Upper lobe of left lung (tissue), 6 donors: Measurements from ENCODE around the gene RAB25. TPM values are rescaled to one million over a fixed set of nuclear protein-coding genes. Genes with fewer than 3 reads are reported as not detected.

ENCODE experiments used
- ATAC-seq, 2 donors: fragments of 200-7000 bp; cut with Tn5 transposase; one replicate each; pipeline ENCODE4 v1.9.1; 2022; ENCODE audit warnings: mild to moderate bottlenecking in 2 of 2, moderate library complexity in 2 of 2; ENCODE audit not compliant: low FRiP score in 2 of 2
- DNase-seq, 2 donors: peaks; one replicate each; pipeline ENCODE4 v3.0.0-alpha.2; 2019 to 2020
- H3K27ac ChIP-seq, 4 donors: fragments of 200-600 bp; sonication (generic); one replicate each; pipeline ENCODE4 v1.5.1; 2016 to 2019
- H3K27me3 ChIP-seq, 4 donors: fragments of 200-600 bp; sonication (generic); one replicate each; pipeline ENCODE4 v1.5.1; 2017 to 2019
- H3K36me3 ChIP-seq, 4 donors: fragments of 200-600 bp; sonication (generic); one replicate each; pipeline ENCODE4 v1.5.1; 2016 to 2019
- H3K4me1 ChIP-seq, 4 donors: fragments of 200-600 bp; sonication (generic); one replicate each; pipeline ENCODE4 v1.5.1; 2018 to 2019
- H3K4me3 ChIP-seq, 4 donors: fragments of 200-600 bp; sonication (generic); one replicate each; pipeline ENCODE4 v1.5.1; 2017 to 2019; ENCODE audit warnings: mild to moderate bottlenecking in 2 of 4, moderate library complexity in 1 of 4
- H3K9me3 ChIP-seq, 4 donors: fragments of 200-600 bp; sonication (generic); one replicate each; pipeline ENCODE4 v1.5.1; 2018 to 2019
- EP300 ChIP-seq, 4 donors: sonication (generic); formaldehyde crosslinking; IDR thresholded peaks; one replicate each; pipeline ENCODE4 v1.5.1; 2017; ENCODE audit warnings: antibody characterized with exemption in 4 of 4, control low read depth in 2 of 4
- POLR2A ChIP-seq, 4 donors: fragments of 450-650 bp; IDR thresholded peaks; one replicate each; pipeline ENCODE4 v1.5.1; 2016 to 2017; ENCODE audit warnings: antibody characterized with exemption in 4 of 4, mild to moderate bottlenecking in 2 of 4
- POLR2AphosphoS5 ChIP-seq, 2 donors: sonication (generic); formaldehyde crosslinking; IDR thresholded peaks; one replicate each; pipeline ENCODE4 v1.5.1; 2017; ENCODE audit warnings: antibody characterized with exemption in 2 of 2
- WGBS, 2 donors: methylation state at CpG; one replicate each; pipeline ENCODE4 v1.1.5; 2017 to 2018; 5-methylcytosine and 5-hydroxymethylcytosine counted together
- total RNA-seq, 6 donors: library from RNA; depleted of rRNA in 4 of 6; stranded (reverse); fragments of >200 nt in 4 of 6; gene quantifications; one replicate each; pipeline versions ENCODE4 v1.1.0 to v1.2.1, GENCODE V29; 2016 to 2021
- TF ChIP-seq, protein P1 (sequence below), 6 experiments: fragments of 450-650 bp in 4 of 6; fragments of 200-600 bp in 2 of 6; sonication (generic) in 2 of 6; IDR thresholded peaks; one replicate each; pipeline ENCODE4 v1.5.1; 2016 to 2019; ENCODE audit warnings: antibody characterized with exemption in 6 of 6
- donor health status: DM: no; HTN: no; CAD: no; lungs with moderate emphysema.
- donor health status: DM: no; HTN: yes; CAD: no; lungs with severe emphysema.

The RAB25 gene
- total RNA-seq, 6 donors from 2014 or later, result 58.7 to 123 (median 88.9) TPM

DNA sequence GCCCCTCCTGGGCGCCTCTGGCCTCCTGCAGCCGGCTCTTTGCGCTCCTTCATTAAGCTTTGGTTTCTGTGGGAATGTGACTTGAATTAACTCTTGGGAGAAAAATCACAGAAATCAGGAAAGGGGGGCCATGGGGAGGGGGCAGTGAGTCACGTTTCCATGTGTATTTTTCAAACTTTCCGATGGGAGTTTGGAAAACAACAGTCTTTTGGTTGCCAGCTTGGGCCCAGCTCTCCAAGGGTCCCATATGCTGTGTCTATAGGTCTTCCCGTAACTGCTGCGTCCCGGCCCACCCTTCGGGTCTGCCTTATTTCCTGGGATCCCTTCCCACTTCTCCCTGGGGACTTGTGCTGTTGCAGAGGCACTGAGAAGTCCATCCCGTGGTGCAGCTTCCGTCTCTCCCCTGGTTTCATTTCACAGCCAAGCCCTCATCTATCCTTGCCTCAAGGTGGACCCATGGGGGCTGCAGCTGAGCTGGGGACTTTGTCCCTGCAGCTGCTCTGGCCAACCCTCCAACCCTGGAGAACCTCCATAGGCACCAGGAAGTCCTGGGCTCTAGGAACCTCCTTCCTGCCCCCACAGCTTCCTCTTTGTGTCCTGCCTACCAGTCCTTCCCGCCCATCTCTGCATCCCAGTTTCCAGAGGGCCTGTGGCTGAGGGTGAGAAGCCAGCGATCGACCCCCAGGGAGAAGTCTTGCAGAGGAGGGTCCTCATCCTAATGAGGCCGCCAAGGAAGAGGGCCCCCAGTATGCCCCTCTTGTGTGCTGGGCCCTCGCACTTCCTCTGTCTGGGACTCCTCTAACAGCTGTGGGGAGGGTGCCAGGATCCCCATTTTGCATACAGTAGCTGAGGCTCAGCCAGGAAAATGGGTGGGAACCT, 41.9 kb downstream of the RAB25 start:
- H3K4me3 ChIP-seq, result peak overlapping the region in 1 of 4 donors; percentile 27
- ATAC-seq (peak in 1 of 2 donors; percentile 0), DNase-seq (peak in 1 of 2 donors; percentile 43)
- no peaks in the 10 kb centered on the region for H3K27me3 ChIP-seq
- no peaks in the 10 kb centered on the region for H3K9me3 ChIP-seq
- H3K4me1 ChIP-seq, result peaks cover 45 to 63% (median 50%) of the 10 kb centered on the region in 4 donors
- WGBS, 2 donors, result 74 to 76% methylated on average over 11 to 16 of the region's 16 CpGs
- no peaks in the 10 kb centered on the region for H3K36me3 ChIP-seq
- H3K27ac ChIP-seq, result peak overlapping the region; percentile 90 to 96 (median 92)
- TF ChIP-seq EP300 (IDR thresholded peaks at IDR 0.05) (no peak), POLR2AphosphoS5 (IDR thresholded peaks at IDR 0.05) (no peak), POLR2A (IDR thresholded peaks at IDR 0.05) (no peak)
- TF ChIP-seq, protein P1, sequence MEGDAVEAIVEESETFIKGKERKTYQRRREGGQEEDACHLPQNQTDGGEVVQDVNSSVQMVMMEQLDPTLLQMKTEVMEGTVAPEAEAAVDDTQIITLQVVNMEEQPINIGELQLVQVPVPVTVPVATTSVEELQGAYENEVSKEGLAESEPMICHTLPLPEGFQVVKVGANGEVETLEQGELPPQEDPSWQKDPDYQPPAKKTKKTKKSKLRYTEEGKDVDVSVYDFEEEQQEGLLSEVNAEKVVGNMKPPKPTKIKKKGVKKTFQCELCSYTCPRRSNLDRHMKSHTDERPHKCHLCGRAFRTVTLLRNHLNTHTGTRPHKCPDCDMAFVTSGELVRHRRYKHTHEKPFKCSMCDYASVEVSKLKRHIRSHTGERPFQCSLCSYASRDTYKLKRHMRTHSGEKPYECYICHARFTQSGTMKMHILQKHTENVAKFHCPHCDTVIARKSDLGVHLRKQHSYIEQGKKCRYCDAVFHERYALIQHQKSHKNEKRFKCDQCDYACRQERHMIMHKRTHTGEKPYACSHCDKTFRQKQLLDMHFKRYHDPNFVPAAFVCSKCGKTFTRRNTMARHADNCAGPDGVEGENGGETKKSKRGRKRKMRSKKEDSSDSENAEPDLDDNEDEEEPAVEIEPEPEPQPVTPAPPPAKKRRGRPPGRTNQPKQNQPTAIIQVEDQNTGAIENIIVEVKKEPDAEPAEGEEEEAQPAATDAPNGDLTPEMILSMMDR (IDR thresholded peaks at IDR 0.05), result no peak

DNA sequence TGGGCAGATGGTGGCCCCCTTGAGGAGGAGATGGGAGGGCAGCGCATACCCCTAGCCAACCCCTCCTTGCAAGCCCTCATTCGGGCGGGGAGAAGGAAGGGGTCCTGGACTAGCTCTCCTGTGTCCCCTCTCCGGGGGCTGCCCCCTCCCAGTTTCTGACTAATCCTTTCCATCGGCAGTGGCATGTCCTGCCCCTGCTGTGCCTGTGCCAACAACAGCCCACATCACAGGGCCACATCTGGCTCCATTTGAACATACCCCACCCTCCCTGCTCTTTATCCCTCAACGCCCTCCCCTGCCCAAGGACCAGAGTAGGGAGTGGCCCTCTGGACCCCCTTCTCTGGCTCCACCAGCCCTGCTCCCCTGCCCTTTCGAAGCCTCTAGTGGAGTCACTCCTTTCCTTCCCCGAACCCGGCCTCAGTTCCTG, 42.6 kb downstream of the RAB25 start:
- H3K27me3 ChIP-seq, result no peaks in the 10 kb centered on the region
- peak overlapping the region; percentile 90 to 96 (median 92) for H3K27ac ChIP-seq
- DNase-seq (peak in 1 of 2 donors; percentile 25), ATAC-seq (peak in 1 of 2 donors; percentile 9)
- H3K36me3 ChIP-seq, result no peaks in the 10 kb centered on the region
- 42 to 65% methylated on average over 9 of the region's 9 CpGs for WGBS, 2 donors
- H3K4me3 ChIP-seq, result peak overlapping the region in 1 of 4 donors; percentile 27
- peaks cover 45 to 63% (median 50%) of the 10 kb centered on the region in 4 donors for H3K4me1 ChIP-seq
- no peaks in the 10 kb centered on the region for H3K9me3 ChIP-seq
- TF ChIP-seq POLR2AphosphoS5 (IDR thresholded peaks at IDR 0.05) (no peak), POLR2A (IDR thresholded peaks at IDR 0.05) (no peak), EP300 (IDR thresholded peaks at IDR 0.05) (no peak)
- TF ChIP-seq, protein P1 (IDR thresholded peaks at IDR 0.05), result no peak

DNA sequence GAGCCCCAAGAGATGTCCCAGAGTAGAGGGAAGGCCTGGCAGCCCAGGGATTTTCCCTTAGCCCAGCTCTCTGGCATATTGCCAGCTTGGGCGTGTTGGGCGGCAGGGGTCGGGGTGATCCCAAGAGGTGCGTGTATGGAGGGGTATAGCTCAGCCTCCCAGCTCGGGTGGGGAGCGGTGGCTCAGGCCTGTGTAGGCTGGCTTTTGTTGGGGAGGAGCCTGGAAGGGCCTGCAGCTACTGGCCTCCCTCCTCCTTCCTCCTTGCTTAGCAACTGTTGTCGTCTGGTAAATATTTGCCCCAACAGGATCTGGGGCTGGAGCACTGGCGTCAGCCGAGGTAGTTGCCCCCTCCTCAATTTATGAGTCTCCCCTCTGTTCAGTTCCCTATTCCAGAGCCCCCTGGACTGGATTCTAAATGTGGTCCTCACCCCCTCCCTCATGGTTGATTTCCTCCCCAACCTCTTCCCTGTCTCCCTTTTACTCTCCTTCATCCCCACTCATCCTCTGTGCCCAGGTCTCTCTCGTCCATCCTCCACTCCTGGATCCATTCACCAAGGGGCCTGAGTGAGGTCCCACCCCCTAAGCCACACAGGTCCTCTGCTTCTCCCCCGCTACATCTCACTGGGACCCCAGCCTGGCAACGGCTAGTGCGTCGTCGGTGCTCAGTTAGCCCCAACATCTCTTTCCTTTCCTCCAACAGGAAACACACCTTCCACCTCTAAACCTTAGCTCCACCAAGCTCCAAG, 43.3 kb downstream of the RAB25 start:
- peaks cover 45 to 63% (median 50%) of the 10 kb centered on the region in 4 donors for H3K4me1 ChIP-seq
- peak; percentile 82 to 83 for DNase-seq
- H3K36me3 ChIP-seq, result no peaks in the 10 kb centered on the region
- no peaks in the 10 kb centered on the region for H3K27me3 ChIP-seq
- peak overlapping the region; percentile 90 to 96 (median 92) for H3K27ac ChIP-seq
- 31 to 34% methylated on average over 15 of the region's 15 CpGs for WGBS, 2 donors
- TF ChIP-seq POLR2A (IDR thresholded peaks at IDR 0.05) (peak in 2 of 4 donors; percentile 11 to 24), EP300 (IDR thresholded peaks at IDR 0.05) (no peak), POLR2AphosphoS5 (IDR thresholded peaks at IDR 0.05) (peak in 1 of 2 donors; percentile 56)
- H3K4me3 ChIP-seq, result peak overlapping the region in 1 of 4 donors; percentile 27
- no peaks in the 10 kb centered on the region for H3K9me3 ChIP-seq
- peak; percentile 81 to 88 for ATAC-seq

DNA sequence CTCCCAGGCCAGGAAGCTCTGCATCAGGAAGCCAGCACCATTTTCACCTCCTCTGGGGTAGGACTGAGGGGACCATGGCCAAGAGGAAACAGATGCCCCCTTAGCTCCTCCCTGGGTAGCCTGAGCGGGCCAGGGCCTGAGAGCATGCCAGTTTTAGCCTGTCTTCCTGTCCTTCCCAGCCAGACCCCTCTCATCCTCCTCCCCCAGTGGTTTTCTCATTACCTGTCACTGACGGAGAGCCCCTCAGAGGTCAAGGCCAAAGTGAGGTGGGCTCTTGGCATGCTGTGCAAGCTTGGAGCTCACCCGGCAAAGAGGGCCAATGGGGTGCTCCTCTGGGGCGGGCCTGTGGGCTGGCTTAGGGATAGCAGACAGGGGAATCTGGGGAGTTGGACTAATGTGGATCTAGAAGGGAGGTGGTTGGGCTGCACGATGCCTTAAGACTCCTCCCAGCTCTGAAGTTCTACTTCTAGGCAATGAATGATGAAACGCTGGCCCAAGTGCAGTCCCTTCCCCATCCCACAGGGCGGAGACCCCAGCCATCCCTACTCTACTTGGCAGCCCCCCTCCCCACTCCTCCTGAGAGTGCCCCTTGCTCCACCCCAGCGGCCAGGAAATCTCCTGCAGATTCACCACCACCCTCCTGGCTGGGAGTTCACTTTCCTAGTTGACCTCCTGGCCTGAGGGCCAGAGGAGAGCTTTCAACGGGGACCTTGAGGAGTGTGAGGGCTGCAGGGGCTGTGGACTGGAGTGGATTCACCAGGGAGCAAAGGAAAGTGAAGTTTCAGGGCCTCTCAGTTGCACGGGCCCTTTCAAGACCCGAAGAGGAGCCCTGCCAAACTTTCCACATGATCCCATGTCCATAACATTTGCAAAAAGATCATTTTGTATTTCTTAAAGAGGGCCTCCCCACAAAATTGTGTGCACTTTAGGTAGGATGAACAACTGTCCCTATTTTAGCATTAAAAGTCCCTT, 44.2 kb downstream of the RAB25 start:
- Histone ChIP-seq H3K4me3 (peak overlapping the region in 3 of 4 donors; percentile 33 to 41 (median 39)), H3K4me1 (peaks cover 45 to 63% (median 50%) of the 10 kb centered on the region in 4 donors), H3K36me3 (no peaks in the 10 kb centered on the region), H3K27me3 (no peaks in the 10 kb centered on the region), H3K27ac (peak overlapping the region; percentile 90 to 96 (median 92)), H3K9me3 (no peaks in the 10 kb centered on the region)
- ATAC-seq, result peak; percentile 35 to 54
- 61 to 65% methylated on average over 11 of the region's 11 CpGs for WGBS, 2 donors
- TF ChIP-seq POLR2A (IDR thresholded peaks at IDR 0.05), result peak in 1 of 4 donors; percentile 21
- TF ChIP-seq, protein P1 (IDR thresholded peaks at IDR 0.05), result peak in 1 of 6 experiments; percentile 23
- no peak for TF ChIP-seq POLR2AphosphoS5 (IDR thresholded peaks at IDR 0.05)
- DNase-seq, result peak in 1 of 2 donors; percentile 38
